Measurements from ENCODE around the gene RASGRP3.

RASGRP3 gene

GRCh38 chr2:33496150-33496549 lies 19.7 kb downstream of the RASGRP3 start:
- H3K9me3 Mint-ChIP-seq, result no peaks in the 10 kb centered on the region
- H3K4me3 Mint-ChIP-seq, result peak overlapping the region; percentile 20
- no peak for ATAC-seq
- peaks cover 5% of the 10 kb centered on the region for H3K36me3 Mint-ChIP-seq
- no peak overlapping the region for H3K27ac Mint-ChIP-seq
- H3K4me1 Mint-ChIP-seq, result peaks cover 49% of the 10 kb centered on the region
- DNase-seq (ENCODE audit: low spot score in 2 of 2), result no peak

- no peaks in the 10 kb centered on the region for H3K9me3 Mint-ChIP-seq
- no peak for DNase-seq (ENCODE audit: low spot score in 2 of 2)
- H3K4me3 Mint-ChIP-seq, result peak overlapping the region; percentile 20
- peaks cover 5% of the 10 kb centered on the region for H3K36me3 Mint-ChIP-seq
- H3K4me1 Mint-ChIP-seq, result peaks cover 46% of the 10 kb centered on the region
- H3K27ac Mint-ChIP-seq, result no peak overlapping the region
- no peak for ATAC-seq
These were observed 20.3 kb downstream of the RASGRP3 start for GRCh38 chr2:33496726-33497125.

- no peak for DNase-seq (ENCODE audit: low spot score in 2 of 2)
- ATAC-seq, result peak; percentile 92
- Mint-ChIP-seq H3K4me3 (no peak overlapping the region), H3K4me1 (peaks cover 44% of the 10 kb centered on the region), H3K27ac (no peak overlapping the region), H3K9me3 (no peaks in the 10 kb centered on the region), H3K36me3 (peaks cover 5% of the 10 kb centered on the region)
These were observed 20.8 kb downstream of the RASGRP3 start for GRCh38 chr2:33497221-33497650.

- Mint-ChIP-seq H3K9me3 (no peaks in the 10 kb centered on the region), H3K36me3 (peaks cover 5% of the 10 kb centered on the region), H3K27ac (peak overlapping the region; percentile 79), H3K4me3 (peak overlapping the region; percentile 5), H3K4me1 (peaks cover 36% of the 10 kb centered on the region)
- ATAC-seq, result peak; percentile 72
- DNase-seq (ENCODE audit: low spot score in 2 of 2), result no peak
These were observed 22.0 kb downstream of the RASGRP3 start for GRCh38 chr2:33498291-33498956.

GRCh38 chr2:33500177-33500576 lies 23.7 kb downstream of the RASGRP3 start:
- ATAC-seq, result no peak
- DNase-seq (ENCODE audit: low spot score in 2 of 2), result no peak
- Mint-ChIP-seq H3K4me1 (peaks cover 25% of the 10 kb centered on the region), H3K36me3 (peaks cover 5% of the 10 kb centered on the region), H3K9me3 (no peaks in the 10 kb centered on the region), H3K4me3 (no peak overlapping the region), H3K27ac (no peak overlapping the region)

GRCh38 chr2:33502025-33502424 lies 25.6 kb downstream of the RASGRP3 start:
- no peak overlapping the region for H3K4me3 Mint-ChIP-seq
- H3K36me3 Mint-ChIP-seq, result no peaks in the 10 kb centered on the region
- peaks cover 14% of the 10 kb centered on the region for H3K4me1 Mint-ChIP-seq
- H3K27ac Mint-ChIP-seq, result no peak overlapping the region
- H3K9me3 Mint-ChIP-seq, result no peaks in the 10 kb centered on the region
- no peak for ATAC-seq
- DNase-seq (ENCODE audit: low spot score in 2 of 2), result no peak

GRCh38 chr2:33503002-33503401 lies 26.6 kb downstream of the RASGRP3 start:
- ATAC-seq (no peak), DNase-seq (ENCODE audit: low spot score in 2 of 2) (no peak)
- no peaks in the 10 kb centered on the region for H3K36me3 Mint-ChIP-seq
- H3K4me1 Mint-ChIP-seq, result peaks cover 9% of the 10 kb centered on the region
- no peaks in the 10 kb centered on the region for H3K9me3 Mint-ChIP-seq
- no peak overlapping the region for H3K27ac Mint-ChIP-seq
- H3K4me3 Mint-ChIP-seq, result no peak overlapping the region

GRCh38 chr2:33505966-33506365 lies 29.5 kb downstream of the RASGRP3 start:
- ATAC-seq, result no peak
- Mint-ChIP-seq H3K9me3 (no peaks in the 10 kb centered on the region), H3K27ac (no peak overlapping the region), H3K36me3 (no peaks in the 10 kb centered on the region), H3K4me1 (no peaks in the 10 kb centered on the region), H3K4me3 (no peak overlapping the region)
- DNase-seq (ENCODE audit: low spot score in 2 of 2), result no peak

GRCh38 chr2:33509908-33510585 lies 33.6 kb downstream of the RASGRP3 start:
- ATAC-seq, result no peak
- Mint-ChIP-seq H3K4me1 (no peaks in the 10 kb centered on the region), H3K36me3 (no peaks in the 10 kb centered on the region), H3K27ac (no peak overlapping the region), H3K9me3 (no peaks in the 10 kb centered on the region), H3K4me3 (no peak overlapping the region)
- no peak for DNase-seq (ENCODE audit: low spot score in 2 of 2)

- Mint-ChIP-seq H3K36me3 (no peaks in the 10 kb centered on the region), H3K4me1 (no peaks in the 10 kb centered on the region)
- DNase-seq (ENCODE audit: low spot score in 2 of 2), result no peak
These were observed 34.1 kb downstream of the RASGRP3 start for GRCh38 chr2:33510586-33510968.

GRCh38 chr2:33511141-33511540 lies 34.7 kb downstream of the RASGRP3 start:
- H3K4me1 Mint-ChIP-seq, result no peaks in the 10 kb centered on the region
- H3K36me3 Mint-ChIP-seq, result no peaks in the 10 kb centered on the region
- no peaks in the 10 kb centered on the region for H3K9me3 Mint-ChIP-seq
- ATAC-seq (no peak), DNase-seq (ENCODE audit: low spot score in 2 of 2) (no peak)
- no peak overlapping the region for H3K4me3 Mint-ChIP-seq
- H3K27ac Mint-ChIP-seq, result no peak overlapping the region

More at GRCh38 chr2:33510586-33510968, 34.1 kb downstream of the RASGRP3 start:
- Mint-ChIP-seq H3K9me3 (no peaks in the 10 kb centered on the region), H3K4me3 (no peak overlapping the region), H3K27ac (no peak overlapping the region)
- ATAC-seq, result no peak

- Mint-ChIP-seq H3K4me3 (no peak overlapping the region), H3K4me1 (no peaks in the 10 kb centered on the region), H3K9me3 (no peaks in the 10 kb centered on the region), H3K27ac (no peak overlapping the region), H3K36me3 (no peaks in the 10 kb centered on the region)
- ATAC-seq, result peak; percentile 51
- DNase-seq (ENCODE audit: low spot score in 2 of 2), result no peak
These were observed 35.7 kb downstream of the RASGRP3 start for GRCh38 chr2:33512112-33512511.

- H3K4me1 Mint-ChIP-seq, result no peaks in the 10 kb centered on the region
- no peak overlapping the region for H3K27ac Mint-ChIP-seq
- DNase-seq (ENCODE audit: low spot score in 2 of 2), result no peak
- H3K9me3 Mint-ChIP-seq, result no peaks in the 10 kb centered on the region
- ATAC-seq, result no peak
- no peak overlapping the region for H3K4me3 Mint-ChIP-seq
- no peaks in the 10 kb centered on the region for H3K36me3 Mint-ChIP-seq
These were observed 37.0 kb downstream of the RASGRP3 start for GRCh38 chr2:33513480-33513879.

GRCh38 chr2:33516456-33516995 lies 40.1 kb downstream of the RASGRP3 start:
- Mint-ChIP-seq H3K9me3 (no peaks in the 10 kb centered on the region), H3K4me3 (no peak overlapping the region), H3K36me3 (no peaks in the 10 kb centered on the region), H3K27ac (no peak overlapping the region), H3K4me1 (no peaks in the 10 kb centered on the region)
- DNase-seq (ENCODE audit: low spot score in 2 of 2) (no peak), ATAC-seq (no peak)

- Mint-ChIP-seq H3K36me3 (peaks cover 5% of the 10 kb centered on the region), H3K4me3 (no peak overlapping the region), H3K27ac (no peak overlapping the region), H3K4me1 (no peaks in the 10 kb centered on the region), H3K9me3 (no peaks in the 10 kb centered on the region)
- ATAC-seq (no peak), DNase-seq (ENCODE audit: low spot score in 2 of 2) (no peak)
These were observed 41.8 kb downstream of the RASGRP3 start for GRCh38 chr2:33518200-33518599.

GRCh38 chr2:33518929-33519328 lies 42.5 kb downstream of the RASGRP3 start:
- no peak overlapping the region for H3K4me3 Mint-ChIP-seq
- no peak for DNase-seq (ENCODE audit: low spot score in 2 of 2)
- no peak for ATAC-seq
- no peaks in the 10 kb centered on the region for H3K9me3 Mint-ChIP-seq
- no peak overlapping the region for H3K27ac Mint-ChIP-seq
- H3K4me1 Mint-ChIP-seq, result no peaks in the 10 kb centered on the region
- H3K36me3 Mint-ChIP-seq, result peaks cover 5% of the 10 kb centered on the region

Measured in stimulated activated effector memory CD8-positive, alpha-beta T cell treated with anti-CD3 and anti-CD28 coated beads, Interleukin-12 subunit alpha, Interleukin-12 subunit beta, amount 100 ng/mL, for 72 hours (primary cell).